Hepatic stellate cell (primary cell): ENCODE measurements around the gene NRROS.
"Not testable (repeated sequence)": the region's sequence is repeated elsewhere in the genome, so short reads cannot be mapped to it uniquely, and the experiment has no call there.

ENCODE experiments used
- DNase-seq: peaks from one replicate; pipeline ENCODE4 v3.0.0; 2011; ENCODE audit warnings: low spot score

NRROS gene

DNA sequence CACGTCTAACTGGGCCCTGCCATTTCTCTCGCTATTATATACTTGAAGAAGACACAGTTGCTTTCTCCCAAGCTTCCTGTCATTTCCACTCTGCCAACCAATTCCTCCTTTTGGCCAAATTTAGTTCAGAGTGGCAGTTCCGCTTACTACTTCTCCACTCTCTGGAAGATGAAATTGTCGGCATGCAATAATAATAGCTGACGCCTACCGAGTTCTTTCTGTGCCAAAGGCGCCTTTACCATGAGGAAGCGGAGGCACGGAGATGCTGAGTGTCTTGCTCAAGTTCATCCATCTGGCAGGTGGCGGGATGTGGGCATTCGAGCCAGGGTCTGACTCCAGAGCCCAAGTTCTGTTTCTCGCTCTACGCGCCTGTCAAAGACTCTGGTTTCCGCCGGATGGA is 14.6 kb upstream of the NRROS start:
- DNase-seq: no peak

DNA sequence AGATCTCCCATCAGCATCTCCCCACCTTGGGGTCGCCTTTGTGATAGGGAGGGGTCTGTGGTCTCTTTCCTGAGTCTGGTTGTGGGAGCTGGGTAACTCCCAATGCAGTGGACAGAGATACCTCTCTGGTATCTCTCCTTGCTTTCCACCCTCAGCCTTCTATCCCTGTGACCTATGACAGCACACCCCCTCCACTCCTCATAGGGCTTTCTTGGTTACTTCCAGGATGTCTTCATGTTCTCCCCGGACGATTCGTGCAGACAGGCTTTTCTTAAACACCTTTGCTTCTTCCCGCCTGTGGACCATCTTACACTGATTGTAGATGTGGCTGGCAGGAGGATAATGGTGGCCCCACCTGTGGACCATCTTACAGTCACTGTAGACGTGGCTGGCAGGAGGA is 14.2 kb upstream of the NRROS start:
- DNase-seq: no peak

DNA sequence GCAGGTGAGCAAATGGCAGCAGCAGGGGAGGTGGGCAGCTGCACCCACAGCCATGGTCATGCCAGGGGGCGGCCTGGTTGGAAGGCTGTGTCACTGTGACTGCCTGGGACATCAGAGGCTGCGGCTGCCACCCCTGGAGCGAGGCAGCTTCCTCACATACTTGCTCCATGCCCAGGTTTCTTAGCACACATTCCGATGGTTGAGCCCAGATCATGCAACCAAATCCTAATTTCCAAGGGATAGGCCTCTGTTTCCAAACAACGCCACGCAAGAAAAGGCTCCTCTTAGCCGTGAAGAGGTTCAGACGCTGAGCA is 11.6 kb upstream of the NRROS start:
- DNase-seq: no peak

GRCh38 chr3:196629228-196629627 is 10.3 kb upstream of the NRROS start:
- no peak for DNase-seq

DNA sequence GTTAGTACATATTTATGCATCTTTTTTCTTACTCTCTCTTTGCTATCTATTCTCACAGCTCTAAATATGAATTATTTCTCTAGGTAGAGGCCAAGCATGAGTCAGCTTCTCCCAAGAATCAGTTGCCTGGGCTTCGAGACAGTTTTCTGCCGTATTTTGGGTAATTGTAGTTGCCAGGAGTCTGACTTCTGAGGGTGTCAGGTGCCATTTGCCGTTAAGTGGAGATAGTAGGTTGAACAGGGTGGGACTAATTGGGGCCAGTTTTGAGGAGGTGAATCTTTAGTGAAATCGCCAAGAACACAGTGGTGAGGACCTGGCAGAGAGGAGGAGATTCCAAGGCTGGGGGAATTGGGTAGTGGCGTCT is 7.8 kb upstream of the NRROS start:
- DNase-seq: no peak

DNA sequence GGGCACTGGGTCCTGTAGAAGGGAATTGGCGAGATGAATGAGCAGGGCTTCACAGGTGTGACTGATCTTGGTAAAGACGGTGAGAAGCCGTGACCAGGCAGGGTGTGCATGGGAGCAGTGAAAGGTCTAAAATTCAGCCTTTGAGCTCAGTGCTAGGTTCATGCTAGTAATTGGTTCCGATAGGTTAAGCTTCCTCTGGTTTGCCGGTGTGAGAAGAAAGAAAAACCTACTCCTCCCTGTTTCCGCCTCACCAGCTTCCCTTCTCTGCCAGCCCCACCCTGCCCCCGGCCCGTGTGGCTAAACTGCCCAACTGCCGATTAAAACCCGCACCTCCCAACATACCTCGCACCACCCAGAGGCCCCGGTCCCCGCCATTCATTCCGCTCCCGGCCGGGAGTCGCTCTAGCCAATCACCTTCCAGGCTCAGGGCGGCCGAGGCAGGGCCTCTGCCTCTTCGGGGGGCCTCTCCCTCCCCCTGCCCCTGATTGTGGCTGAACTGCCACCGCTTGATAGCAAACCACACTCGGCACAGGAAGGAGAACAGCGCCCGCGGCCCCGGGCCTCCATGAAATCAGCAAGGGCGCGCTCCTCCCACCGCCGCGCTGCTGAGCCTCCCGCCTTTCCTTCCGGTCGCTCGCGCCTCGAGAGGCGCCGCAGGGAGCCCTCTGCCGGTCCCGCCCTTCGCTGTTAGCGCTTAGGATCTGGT is 7.3 kb upstream of the NRROS start:
- DNase-seq: peak; percentile 83

DNA sequence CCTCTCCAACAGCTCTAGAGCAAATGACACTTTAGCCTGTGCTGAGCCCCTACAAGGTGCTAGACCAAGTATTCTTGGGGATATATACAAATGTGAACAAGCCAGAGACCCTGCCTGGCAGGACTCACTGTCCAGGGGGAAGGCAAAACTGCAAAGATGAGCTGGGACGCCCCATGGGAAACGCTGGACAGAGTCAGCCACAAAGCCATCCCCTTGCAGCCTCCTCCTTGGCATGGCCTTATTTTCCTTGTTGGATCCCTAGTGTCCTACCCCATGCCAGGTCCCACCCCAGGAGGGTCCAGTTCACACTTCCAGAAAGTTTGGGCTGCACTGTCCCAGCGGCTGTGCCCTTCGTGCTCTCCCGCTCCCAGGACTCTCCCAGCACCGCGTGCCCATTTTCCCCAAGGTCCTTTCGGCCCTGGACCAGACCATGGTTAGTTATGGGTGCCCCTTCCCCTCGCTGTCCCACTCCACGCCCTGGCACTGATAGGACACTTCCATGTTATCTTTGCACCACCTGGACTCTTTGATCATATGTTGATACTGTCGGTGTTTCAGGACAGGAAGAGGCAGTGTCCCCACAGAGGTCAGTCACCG is 5.8 kb upstream of the NRROS start:
- DNase-seq: no peak

DNA sequence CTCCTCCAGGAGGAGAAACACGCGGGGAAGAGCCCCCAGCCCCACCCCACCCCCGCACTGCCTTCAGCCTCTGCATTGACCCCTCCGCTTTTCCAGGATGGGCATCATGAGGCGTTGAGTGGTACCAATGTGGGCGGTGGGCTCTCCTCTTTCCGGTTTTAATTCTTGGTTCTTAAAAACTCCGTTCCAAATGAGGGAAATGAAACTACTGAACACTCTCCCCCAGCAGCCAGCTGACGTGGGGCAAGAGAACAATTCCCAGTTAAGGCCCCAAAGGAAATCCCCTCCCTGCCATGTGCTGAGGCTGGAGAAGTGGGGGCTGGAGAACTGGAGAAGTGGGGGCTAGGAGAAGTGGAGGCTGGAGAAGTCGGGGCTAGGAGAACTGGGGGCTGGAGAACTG is 5.3 kb upstream of the NRROS start:
- DNase-seq: no peak

- no peak for DNase-seq
Measured at GRCh38 chr3:196634829-196635228, 4.7 kb upstream of the NRROS start.

- DNase-seq: no peak
Measured at GRCh38 chr3:196636369-196637349, 2.8 kb upstream of the NRROS start.

DNA sequence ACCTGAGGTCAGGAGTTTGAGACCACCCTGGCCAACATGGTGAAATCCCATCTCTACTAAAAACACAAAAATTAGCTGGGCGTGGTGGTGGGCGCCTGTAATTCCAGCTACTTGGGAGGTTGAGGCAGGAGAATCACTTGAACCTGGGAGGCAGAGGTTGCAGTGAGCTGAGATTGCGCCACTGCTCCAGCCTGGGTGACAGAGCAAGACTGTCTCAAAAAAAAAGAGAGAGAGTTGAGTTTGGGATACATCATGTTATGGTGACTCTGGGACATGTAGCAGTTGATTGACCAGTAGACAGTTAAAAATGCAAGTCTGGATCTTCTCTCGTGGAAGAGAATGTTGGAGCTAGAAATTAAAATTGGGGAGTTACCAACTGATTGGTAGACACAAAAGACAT is 1.6 kb upstream of the NRROS start:
- DNase-seq: not testable (repeated sequence)

DNA sequence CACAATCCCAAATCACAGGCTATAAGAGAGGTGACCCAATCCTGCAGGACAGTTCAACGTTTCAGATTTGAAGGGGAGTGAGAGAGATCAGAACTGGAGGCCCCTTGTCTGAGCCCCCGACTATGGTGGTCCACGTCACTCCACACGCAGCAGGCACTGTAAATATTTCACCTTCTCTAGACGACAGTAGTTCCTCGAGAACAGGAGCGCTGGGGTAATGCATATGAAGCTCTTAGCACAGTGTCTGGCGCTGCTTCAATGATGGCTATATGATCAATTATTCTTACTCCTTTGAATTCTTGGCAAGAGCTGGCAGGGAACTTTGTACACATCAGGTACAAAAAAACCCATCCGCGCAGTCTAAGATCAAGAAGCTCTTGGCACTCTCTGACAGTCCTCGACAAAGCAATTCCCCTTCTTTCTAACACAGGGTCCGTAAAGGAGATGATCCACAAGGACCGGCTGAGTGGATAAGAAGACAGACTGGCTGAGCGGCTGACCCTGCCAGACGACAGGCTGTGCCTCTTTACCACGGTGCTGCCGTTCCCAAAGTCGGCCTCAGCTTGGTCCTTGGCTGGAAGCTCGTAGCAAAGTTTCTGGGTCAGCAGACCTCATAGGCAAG is 522 bp upstream of the NRROS start:
- DNase-seq: no peak

DNA sequence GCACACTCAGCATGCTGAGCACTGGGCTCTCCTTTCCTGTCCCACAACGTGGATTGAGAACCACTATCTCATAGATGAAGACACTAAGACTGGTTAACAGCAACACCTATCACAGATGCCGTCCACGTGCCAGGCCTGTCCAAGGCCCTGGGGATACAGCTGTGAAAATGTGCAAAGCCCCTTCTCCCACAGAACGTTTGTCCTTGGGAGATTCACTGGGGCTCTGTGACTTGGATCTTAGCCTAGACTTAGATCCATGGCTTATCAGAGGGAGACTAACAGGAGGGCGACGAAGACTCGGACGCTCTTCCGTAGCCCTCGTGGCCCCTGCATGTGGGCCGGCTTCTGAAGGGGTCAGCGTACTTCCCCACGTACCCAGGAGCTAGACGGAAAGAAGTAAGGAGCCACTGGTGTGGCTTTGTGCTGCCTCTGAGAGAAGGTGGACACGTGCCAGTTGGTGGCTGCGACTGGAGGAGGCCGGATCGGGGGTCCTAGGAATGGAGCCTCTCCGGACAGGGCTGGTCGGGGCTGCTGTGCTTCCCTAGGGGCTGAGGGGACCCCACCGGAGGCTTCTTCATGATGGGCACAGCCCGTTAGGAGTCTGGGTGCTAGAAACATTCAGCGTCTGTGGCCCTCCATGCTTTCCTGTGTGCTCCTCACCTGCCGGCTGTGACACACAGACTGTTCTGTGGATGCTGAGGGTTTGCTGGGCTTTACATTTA is 964 bp downstream of the NRROS start:
- DNase-seq: no peak

- no peak for DNase-seq
Measured at GRCh38 chr3:196641333-196642054, 2.0 kb downstream of the NRROS start.

GRCh38 chr3:196642434-196642833 is 2.9 kb downstream of the NRROS start:
- DNase-seq: no peak

DNA sequence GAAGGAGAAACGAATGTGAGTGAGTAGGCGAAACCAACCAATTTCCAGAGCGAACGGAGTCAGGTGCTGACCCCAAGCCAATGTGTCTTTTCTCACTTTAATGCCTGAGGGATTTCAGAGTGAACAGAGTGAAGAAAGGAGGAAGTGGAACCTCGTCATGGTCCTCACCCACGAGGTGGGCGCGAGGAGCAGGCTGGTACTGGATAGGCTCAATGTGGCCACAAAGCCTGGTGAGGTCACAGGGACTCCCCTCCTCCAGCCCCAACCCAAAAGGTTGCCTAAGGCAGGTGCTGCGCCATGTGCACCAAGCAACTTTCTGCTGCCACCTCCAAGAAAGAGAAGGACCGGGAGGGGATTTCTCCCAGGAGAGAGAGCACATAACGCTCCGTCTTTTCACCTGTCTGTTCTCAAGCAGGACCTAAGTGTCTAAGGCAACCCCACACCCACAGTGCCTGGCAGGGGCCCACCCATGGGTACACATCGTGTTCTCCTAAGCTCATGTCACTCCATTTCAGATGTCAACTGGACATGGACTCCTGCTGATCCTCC is 3.8 kb downstream of the NRROS start:
- no peak for DNase-seq

DNA sequence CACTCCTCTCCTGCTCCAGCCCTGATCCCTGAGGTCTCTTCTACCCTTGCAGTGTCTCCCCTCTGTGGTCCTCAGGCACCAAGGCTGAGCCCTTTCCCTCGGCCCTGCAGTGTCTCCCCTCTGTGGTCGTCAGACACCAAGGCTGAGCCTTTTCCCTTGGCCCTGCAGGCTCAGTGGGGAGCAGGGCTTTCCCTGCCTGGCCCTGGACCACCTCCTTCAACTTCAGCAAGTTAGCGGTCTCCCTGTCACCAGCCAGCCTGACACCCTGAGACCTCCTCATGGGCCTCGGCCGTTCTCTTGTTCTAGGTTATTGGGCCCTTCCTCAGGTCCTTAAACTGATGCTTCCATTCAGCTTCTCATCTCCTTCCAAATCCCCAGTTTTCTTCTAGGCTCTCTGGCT is 4.3 kb downstream of the NRROS start:
- no peak for DNase-seq

DNA sequence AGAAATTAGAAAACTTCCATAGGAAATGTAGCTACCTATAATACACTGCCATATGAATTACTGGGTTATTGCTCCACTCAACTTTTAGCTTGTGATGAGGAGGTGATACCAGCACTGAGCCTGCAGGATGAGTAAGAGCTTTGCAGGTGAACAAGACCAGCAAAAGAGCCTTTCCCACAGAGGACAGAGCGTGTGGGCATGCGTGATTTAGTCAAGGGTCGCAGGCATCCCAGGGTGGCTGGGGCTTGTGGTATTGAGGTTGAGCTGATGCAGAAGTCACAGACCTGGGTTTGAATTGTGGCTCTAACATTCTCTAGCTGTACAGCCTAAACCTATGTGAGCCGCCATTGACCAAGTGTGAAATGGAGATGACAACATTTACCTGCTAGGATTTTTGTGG is 5.6 kb downstream of the NRROS start:
- no peak for DNase-seq

DNA sequence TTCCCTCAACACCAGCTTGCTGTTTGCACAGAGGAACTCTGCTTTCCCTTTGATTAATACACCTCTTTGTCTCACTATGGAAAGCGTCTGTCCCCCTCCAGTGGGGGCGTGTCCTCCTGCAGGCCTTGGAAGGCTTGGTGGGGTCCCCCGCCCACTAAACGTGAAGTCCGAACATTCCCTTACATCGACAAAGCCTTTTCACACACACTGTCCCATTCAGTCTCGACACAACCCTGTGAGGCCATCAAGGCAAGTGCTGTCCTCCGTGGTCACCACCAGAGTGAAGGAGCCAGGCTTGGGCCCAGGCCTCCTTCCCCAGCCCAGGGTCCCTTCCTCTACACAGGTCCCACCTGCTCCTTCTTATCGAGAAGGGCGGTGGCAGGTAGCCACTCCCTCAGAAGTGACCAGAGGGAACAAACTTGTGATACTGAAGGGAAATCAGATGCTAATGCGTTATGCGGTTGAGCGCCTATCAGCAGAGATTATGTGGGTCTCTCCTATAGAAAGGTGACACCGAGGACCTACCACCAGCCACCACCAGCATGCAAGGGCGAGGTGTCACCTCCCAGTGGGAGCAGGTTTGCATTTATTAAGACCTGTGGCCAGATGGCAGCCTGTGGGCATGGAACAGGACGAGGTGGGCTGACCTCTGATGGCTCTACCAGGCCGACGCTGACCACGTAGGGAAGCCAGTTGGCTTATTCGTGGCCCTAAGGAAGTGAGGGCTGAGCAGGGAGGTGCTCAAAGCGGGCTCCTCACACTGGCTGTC is 6.6 kb downstream of the NRROS start:
- no peak for DNase-seq

DNA sequence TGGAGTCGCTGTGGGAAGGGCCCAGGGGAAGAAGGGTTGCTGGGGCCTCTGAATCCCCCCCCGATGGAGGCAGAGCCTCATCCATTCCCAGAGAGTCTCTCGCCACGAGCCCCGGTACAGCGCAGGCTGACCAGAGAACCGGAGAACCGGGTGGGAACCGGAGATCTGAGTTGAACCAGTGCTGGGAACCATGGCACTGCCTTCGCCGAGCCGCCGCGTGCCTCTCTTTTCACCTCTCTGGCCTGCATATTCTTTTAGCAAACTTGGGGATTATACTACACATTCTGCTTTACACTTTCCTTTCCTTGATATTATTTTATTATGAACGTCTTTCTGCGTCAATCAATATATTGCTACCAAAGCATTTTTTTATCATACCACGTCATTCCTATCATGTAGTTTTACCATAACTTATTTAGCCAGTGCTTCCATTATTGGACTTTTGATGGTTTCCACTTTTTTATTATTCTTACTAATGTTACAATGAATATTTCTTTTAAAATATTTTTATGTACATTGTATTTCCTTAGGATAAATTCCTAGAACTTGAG is 7.2 kb downstream of the NRROS start:
- DNase-seq: no peak
